ENCODE results near the gene MEMO1.
"Not testable (repeated sequence)": the region's sequence is repeated elsewhere in the genome, so short reads cannot be mapped to it uniquely, and the experiment has no call there.

MEMO1 gene

DNA sequence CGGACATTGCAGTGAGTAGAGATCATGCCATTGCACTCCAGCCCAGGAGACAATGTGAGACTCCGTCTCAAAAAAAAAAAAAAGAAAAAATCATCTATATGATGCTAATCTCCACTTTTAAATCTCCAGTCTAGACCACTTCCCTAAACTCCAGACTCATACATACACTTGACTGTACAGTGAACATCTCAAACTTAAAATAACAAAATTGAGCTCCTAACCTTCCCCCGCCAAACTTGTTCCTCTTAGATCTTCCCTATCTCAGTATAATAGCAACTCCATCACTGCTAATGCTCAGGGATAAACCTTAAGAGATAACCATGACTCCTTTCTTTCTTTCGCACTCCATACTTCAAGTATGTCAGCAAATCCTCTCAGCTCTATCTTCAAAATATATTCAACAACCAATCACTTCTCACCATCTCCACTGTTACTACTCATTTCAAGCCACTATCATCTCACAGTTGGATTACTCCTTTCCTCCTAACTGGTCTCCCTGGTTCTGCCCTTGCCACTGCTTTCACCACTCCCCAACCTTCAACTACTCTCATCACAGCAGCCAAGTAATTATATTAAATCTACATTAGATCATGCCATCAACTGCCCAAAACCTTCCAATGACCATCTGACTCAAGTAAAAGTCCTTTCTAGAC lies 12.0 kb downstream of the MEMO1 start:
- DNase-seq (ENCODE audit: low spot score) = no peak

DNA sequence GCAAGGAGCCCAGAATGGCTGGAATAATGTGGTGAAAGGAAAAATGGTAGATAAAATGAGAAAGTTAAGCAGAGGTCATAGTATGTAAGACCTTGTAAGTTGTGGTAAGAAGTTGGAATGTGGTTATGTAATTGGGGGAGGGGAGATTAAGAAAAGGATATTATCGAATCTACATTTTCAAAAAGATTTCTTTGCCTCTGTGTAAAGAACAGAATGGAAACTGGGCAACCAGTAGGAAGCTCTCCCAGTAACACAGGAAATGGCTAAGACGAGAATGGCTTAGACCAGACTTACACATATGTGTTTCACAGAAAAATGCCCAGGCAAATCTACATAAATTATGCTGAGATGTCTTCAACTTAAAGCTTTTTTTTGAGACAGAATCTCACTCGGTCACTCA lies 13.2 kb downstream of the MEMO1 start:
- DNase-seq (ENCODE audit: low spot score) = peak; percentile 16

- no peak for DNase-seq (ENCODE audit: low spot score)
These were observed 14.1 kb downstream of the MEMO1 start for GRCh38 chr2:31996571-31997150.

DNA sequence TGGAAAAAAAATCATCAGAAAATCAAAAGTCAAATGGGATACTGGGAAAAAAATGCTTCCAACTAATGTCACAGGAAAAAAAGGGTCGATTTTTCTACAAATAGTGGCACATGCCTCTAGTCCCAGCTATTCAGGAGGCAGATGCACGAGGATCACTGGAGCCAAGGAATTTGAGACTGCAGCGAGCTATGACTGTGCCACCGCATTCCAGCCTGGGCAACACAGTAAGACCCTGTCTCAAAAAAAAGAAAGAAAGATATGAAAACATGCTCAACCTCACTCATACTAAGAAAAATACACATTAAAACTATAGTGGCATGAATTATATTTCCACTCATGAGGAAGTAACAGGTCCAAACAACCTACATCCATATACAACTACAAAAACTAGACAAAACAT lies 17.9 kb downstream of the MEMO1 start:
- no peak for DNase-seq (ENCODE audit: low spot score)

GRCh38 chr2:31992025-31992579 lies 18.7 kb downstream of the MEMO1 start:
- DNase-seq (ENCODE audit: low spot score) = no peak

DNA sequence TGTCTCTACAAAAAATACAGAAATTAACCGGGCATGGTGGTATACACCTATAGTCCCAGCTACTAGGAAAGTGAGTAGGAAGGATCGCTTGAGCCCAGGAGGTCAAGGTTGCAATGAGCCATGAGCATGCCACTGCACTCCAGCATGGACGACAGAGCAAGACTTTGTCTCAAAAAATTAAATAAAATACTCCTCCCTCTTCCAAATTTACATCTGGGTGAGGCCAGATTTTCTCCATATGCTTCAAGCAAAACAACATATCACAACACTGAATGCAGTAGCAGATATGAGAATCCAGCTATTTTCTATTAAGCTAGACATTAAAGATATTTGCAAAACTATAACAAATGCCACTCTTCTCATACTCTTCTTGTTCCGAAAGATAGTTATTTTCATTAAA lies 20.9 kb downstream of the MEMO1 start:
- DNase-seq (ENCODE audit: low spot score) = no peak

DNA sequence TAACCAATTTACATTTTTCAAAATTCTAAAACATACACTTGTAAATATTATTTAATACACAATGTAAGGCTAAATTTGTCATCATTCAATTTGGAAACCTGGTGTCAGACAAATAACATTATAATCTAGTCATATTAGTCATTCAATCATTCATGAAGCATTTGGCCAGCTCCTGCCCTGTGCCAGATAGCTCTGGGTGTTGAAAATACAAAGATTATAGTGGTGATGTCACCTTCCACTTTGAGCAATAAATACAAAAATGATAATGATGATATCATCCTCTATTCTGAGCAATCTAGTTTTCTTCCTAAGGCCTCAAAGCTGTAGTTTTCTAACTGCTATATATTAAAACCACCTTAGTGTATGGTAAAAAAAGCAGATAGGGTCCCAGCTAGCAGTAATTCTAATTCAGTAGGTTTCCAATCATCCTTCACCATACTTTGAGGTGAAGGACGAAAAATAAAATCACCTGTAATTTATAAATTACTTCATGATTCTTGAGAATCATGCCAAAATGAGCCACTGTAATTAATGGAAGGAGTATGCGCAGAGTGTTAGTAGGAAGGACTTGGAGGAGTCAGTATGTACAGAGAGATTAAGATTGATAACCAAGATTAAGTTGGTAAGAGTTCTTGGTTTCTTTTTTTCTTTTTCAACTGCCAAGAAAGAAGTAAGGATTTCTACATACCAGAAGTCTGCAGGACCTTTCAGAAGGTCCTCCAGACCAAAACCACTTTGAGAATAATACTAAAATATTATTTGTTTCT lies 23.2 kb downstream of the MEMO1 start:
- DNase-seq (ENCODE audit: low spot score) = peak; percentile 54

DNA sequence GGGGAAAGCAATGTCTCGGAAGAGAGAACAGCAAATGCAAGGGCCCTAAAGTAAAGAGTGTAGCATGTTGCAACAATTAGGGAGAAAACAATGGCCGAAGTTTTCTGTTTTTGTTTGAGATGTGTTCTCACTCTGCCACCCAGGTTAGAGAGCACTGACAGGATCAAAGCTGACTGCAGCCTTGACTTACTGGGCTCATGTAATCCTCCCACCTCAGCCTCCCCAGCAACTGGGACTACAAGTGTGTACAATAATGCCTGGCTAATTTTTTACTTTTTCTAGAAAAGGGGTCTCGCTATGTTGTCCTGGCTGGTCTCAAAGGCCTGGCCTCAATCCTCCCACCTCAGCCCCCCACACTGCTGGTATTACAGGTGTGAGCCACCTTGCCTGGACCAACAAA lies 23.9 kb downstream of the MEMO1 start:
- DNase-seq (ENCODE audit: low spot score) = no peak

DNA sequence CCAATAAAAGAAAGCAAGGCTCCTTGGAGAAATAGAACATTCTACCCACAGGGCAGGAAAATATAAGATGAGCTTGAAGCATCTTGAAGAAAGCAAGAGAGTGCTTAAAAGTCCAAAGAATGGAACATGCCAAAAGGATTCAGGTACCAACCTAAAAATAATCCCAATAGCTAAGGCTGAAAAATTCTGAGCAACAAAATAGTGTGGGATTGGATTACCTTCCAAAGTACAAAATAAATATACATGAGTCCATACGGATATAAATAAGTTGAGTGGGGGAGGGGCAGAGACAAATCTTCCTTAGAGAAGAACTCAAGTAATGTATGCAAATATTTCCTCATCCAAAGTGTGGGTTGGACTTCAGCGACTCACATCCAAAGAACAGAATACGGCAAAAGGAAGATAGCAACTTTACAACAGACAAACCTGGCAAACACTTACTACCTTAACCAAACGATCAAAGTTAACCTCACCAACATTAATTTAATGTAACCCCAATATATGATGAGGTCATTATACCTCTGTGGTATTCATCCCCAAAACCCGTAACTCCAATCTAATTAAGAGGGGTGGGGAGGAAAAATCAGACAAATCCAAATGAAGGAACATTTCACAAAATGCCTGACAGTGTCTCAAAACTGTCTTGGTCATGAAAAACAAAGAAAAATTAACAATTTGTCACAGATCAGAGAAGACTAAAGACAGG lies 26.9 kb downstream of the MEMO1 start:
- DNase-seq (ENCODE audit: low spot score) = no peak

GRCh38 chr2:31980674-31981356 lies 30.0 kb downstream of the MEMO1 start:
- DNase-seq (ENCODE audit: low spot score) = no peak

DNA sequence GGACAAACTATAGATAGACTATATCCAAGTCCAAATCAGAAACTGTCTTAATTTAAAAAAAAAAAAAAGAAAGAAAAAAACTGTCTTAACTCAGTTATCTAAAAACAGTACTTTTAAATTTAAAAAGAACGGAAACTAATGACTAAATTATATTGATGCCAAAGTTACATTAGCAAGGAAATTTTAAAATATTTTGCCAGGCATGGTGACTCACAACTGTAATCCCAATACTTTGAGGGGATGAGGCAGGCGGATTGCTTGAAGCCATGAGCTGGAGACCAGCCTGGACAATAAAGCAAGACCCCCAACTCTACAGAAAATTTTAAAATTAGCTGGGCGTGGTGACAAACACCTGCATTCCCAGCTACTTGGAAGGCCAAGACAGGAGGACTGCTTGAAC lies 30.9 kb downstream of the MEMO1 start:
- DNase-seq (ENCODE audit: low spot score) = no peak

DNA sequence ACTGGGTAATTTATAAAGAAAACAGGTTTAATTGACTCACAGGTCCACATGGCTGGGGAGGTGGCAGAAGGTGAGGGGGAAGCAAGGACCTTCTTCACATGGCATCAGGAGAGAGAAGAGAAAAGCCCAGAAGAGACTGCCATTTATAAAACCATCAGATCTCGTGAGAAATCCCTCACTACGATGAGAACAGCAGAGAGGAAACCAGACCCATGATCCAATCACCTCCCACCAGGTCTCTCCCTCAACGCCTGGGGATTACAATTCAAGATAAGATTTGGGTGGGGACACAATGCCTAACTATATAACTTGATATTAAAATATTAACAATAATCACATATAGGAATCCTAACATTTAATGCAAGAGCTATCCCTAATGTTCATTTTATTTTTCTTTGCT lies 31.8 kb downstream of the MEMO1 start:
- DNase-seq (ENCODE audit: low spot score) = no peak

DNA sequence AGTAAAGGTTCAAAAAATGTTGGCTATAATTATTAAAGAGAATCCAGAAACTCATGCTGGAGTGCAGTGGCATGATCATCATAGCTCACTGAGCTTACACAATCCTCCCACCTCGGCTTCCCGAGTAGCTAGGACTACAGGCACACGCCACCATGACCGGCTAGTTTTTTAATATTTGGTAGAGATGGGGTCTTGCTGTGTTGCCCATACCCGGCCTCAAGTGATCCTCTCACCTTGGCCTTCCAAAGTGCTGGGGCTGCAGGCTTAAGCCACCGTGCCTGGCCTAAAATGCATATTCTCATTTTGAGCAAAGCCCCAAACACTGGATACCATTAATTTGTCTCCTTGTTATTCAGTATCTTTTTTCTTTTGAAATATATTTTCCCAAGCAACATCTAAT lies 32.4 kb downstream of the MEMO1 start:
- DNase-seq (ENCODE audit: low spot score) = no peak

GRCh38 chr2:31973665-31974064 lies 37.1 kb downstream of the MEMO1 start:
- no peak for DNase-seq (ENCODE audit: low spot score)

DNA sequence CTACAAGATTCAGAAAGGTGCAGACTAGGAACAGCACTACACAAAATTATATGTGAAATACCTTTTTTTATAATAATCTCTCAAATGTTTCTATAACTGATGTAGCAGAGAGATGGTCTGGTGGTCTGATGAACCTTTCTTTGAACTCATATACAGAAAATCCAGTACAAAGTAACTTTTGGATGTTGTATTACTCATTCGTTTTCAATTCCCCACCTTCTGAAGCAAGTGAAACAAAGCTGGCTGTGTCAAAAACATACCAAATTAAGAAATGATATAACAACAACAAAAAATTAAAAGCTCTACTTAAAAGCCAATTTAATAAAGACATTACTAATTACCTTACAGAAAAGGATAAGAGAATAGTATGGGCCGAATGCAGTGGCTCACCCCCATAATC lies 38.7 kb downstream of the MEMO1 start:
- no peak for DNase-seq (ENCODE audit: low spot score)

GRCh38 chr2:31969178-31969577 lies 41.6 kb downstream of the MEMO1 start:
- no peak for DNase-seq (ENCODE audit: low spot score)

GRCh38 chr2:31967790-31968189 lies 43.0 kb downstream of the MEMO1 start:
- DNase-seq (ENCODE audit: low spot score) = no peak

GRCh38 chr2:31966402-31966801 lies 44.4 kb downstream of the MEMO1 start:
- not testable (repeated sequence) for DNase-seq (ENCODE audit: low spot score)

- DNase-seq (ENCODE audit: low spot score) = no peak
These were observed 45.7 kb downstream of the MEMO1 start for GRCh38 chr2:31965094-31965493.

DNA sequence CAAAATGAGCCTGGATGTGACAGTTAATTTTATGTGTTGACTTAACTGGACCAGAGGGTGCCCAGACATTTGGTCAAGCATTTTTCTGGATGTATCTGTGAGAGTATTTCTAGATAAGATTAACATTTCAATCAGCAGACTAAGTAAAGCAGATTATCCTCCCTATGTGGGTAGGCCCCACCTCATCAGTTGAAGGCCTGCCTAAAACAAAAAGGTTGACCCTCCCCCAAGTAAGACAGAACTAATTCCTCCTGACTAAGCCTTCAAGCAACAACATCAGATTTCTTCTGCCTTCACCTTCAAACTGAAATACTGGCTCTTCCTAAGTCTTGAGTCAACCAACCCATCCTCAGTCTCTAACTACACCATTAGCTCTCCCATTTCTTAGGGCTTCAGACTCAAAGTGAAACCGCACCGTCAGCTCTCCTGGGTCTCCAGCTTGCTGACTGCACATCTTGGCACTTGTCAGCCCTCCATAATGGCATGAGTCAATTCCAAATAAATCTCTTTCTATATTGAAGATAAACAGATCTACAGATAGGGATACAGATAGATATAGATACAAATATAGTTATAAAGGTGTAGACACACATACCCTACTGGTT lies 47.9 kb downstream of the MEMO1 start:
- no peak for DNase-seq (ENCODE audit: low spot score)

DNA sequence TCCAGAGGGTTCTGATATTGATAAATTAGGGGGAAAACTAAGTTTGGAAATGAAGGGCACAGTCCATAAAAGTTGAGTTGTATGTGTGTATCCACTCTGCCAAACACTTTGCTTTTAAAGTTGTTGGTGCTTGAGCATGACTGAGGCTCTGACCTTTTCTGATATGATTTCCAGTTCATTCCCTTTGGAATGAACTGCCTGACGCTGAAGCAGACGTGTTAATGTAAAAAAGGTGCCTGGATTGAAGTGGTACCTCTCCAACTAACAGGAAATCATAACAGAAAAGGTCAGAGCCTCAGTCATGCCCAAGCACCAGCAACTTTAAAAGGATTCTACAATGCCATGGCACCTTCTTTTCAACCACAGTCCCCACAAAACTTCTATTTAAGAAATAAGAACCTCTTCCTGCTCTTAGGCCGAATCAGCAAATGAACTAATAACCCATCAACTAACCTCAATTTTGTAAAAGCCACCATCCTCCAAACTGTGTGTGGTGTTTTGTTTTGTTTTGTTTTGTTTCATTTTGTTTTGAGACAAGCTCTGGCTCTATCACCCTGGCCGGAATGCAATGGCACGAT lies 52.6 kb downstream of the MEMO1 start:
- DNase-seq (ENCODE audit: low spot score) = no peak

All from kidney capillary endothelial cell (primary cell).